ENCODE results near the gene NEK6.
A peak's percentile ranks its signal among the peaks of the same experiment; 100 is the strongest.

NEK6 gene

DNA sequence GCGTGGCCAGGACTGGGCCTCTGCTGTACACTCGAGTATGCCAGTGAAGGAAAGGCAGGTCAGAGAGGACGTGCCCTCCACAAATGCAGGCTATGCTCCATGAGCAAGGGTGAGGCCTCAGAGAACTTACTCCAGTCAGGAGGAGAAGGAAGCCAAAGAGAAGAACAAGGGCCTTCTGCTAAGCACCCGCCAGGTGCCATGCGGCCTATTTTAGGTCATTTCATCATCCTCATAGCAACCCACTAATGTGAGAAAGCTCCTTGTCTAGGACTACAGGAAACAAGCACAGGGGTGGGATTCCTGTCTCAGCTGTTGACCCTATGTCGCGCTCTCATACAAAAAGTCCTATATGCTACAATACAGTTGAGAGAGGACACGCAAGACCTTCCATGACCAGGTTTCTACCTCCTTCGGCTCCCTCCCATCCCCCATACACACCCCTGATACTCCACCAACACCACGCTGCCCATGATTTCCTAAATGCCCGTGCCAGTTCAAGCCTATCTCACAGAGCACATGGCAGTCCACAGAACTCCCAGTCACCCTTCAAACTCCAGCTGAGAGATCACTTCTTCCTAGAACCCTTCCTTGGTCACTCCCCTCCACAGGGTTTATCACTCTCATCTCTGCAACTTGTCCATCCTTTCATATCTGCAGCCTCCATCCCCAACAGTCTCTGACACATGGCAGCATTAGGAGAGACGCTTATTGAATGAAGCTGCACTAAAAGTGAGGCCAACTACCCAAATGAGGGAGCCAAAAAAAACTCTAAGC, 130.7 kb downstream of the NEK6 start:
- Histone ChIP-seq H3K27me3 (no peaks in the 10 kb centered on the region), H3K4me1 (peaks cover 14% of the 10 kb centered on the region), H3K4me3 (ENCODE audit: low read depth, low read length) (no peak overlapping the region), H3K9me3 (no peaks in the 10 kb centered on the region), H3K36me3 (peaks cover 11% of the 10 kb centered on the region)
- TF ChIP-seq, protein P1, sequence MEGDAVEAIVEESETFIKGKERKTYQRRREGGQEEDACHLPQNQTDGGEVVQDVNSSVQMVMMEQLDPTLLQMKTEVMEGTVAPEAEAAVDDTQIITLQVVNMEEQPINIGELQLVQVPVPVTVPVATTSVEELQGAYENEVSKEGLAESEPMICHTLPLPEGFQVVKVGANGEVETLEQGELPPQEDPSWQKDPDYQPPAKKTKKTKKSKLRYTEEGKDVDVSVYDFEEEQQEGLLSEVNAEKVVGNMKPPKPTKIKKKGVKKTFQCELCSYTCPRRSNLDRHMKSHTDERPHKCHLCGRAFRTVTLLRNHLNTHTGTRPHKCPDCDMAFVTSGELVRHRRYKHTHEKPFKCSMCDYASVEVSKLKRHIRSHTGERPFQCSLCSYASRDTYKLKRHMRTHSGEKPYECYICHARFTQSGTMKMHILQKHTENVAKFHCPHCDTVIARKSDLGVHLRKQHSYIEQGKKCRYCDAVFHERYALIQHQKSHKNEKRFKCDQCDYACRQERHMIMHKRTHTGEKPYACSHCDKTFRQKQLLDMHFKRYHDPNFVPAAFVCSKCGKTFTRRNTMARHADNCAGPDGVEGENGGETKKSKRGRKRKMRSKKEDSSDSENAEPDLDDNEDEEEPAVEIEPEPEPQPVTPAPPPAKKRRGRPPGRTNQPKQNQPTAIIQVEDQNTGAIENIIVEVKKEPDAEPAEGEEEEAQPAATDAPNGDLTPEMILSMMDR (IDR thresholded peaks at IDR 0.05; ENCODE audit: low read depth, low read length), result no peak
- no peak for DNase-seq

DNA sequence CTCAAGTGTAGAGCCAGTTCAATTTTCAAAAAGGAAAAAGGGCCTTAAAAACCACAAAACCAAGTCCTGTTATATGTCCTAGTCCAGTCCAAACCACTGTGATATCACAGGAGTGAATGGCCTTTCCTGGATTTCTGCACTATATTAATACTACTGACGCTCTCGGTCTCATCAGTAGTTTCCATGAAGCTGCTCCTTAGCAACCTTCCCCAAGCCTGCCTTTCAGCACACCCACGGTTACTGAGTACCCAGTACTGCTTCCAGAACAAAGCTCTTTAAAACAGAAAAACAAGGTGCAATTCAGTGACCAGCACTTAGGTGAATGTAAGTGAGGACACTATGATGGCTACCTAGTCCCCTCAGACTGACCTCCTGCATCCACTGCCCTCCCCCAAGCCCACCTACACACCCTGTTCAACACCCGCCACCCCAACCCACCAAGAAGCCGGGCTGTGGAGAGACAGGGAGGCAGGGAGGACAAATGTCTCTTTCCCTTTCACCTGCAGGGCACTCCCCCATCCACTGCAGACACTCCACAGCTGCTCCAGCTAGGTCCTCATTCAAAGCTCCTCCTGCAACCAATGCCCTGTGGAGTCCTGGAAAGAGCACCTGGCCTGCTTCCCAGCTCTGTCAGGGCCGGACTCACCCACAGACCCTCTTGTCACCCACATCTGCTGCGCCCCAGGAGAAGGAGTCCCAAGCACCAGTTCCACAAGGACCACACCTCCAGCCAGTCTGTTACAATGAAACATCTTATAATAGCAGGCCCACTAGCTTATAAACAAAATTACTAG, 131.6 kb downstream of the NEK6 start:
- Histone ChIP-seq H3K9me3 (no peaks in the 10 kb centered on the region), H3K4me3 (ENCODE audit: low read depth, low read length) (no peak overlapping the region), H3K27me3 (no peaks in the 10 kb centered on the region), H3K4me1 (peaks cover 14% of the 10 kb centered on the region), H3K36me3 (peaks cover 7% of the 10 kb centered on the region)
- no peak for DNase-seq
- TF ChIP-seq, protein P1 (IDR thresholded peaks at IDR 0.05; ENCODE audit: low read depth, low read length), result no peak

DNA sequence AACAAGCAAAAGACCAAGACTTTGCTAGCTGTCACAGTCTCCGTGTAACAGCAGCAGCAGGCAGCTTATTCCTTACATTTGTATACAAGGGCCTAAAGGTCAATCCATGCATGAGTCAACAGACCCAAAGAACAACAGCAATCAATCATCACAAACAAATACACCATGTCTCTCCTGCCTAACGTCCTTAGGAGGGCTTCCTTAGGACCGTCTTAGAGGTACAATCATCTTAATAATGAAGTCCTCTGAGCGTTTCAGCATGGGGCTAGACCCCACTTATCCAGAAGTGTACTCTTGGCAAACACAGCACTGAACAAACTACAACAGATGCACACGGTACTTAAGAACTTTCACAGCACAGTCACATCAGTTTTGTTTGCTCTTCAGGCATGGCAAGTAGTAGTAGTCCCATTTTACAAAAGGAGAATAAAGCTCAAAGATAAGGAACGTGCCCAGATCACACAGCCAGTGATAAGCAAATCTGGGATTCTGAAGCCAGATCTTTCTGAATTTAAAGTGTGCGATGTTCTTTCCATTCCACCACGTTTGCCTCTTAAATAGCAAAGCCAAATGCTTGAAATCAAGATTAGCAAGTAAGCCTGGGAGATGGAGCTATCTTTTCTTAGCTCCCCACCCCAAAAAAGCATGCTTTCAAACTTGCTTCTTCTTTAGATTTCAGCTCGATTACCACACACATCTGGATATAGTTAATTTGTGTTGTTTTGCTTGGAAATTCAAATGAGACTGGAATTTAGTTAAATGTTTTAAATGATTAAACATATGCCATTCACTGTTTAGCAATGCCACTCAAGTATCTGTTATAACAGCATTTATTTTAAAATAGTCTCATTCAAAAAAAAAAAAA, 133.3 kb downstream of the NEK6 start:
- no peaks in the 10 kb centered on the region for H3K9me3 ChIP-seq
- no peak overlapping the region for H3K4me3 ChIP-seq (ENCODE audit: low read depth, low read length)
- no peaks in the 10 kb centered on the region for H3K27me3 ChIP-seq
- TF ChIP-seq, protein P1 (IDR thresholded peaks at IDR 0.05; ENCODE audit: low read depth, low read length), result no peak
- no peak for DNase-seq
- peaks cover 12% of the 10 kb centered on the region for H3K4me1 ChIP-seq
- H3K36me3 ChIP-seq, result peaks cover 6% of the 10 kb centered on the region

DNA sequence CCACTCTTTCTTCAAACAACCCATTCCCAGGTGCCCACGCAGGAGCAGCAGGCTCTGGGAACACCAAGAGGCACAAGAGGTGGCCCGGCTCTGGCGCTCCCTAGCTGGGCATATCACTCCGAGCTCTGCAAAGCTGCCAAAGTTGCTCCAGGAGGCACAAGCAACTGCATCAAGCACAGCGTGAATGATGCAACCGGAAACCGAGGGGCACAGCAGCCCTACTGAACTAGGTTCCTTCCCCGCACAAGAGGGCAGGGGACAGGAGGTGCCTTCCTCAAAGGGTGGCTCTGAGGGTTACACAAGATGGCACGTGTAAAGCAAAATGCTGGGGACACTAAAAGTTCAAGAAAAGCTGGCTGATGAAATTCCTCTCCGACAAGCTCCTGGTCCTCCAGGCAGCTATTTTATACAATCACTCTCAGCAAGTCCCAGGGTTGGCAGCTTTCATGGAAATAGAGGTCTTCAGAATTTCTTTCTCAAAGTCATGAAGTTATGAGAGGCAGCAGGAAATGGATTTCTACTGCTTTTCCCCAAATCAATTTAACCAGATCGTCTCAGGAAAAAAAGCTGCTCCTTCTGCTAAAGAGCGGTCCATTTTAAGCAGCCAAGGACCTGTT, 134.6 kb downstream of the NEK6 start:
- TF ChIP-seq, protein P1 (IDR thresholded peaks at IDR 0.05; ENCODE audit: low read depth, low read length), result no peak

DNA sequence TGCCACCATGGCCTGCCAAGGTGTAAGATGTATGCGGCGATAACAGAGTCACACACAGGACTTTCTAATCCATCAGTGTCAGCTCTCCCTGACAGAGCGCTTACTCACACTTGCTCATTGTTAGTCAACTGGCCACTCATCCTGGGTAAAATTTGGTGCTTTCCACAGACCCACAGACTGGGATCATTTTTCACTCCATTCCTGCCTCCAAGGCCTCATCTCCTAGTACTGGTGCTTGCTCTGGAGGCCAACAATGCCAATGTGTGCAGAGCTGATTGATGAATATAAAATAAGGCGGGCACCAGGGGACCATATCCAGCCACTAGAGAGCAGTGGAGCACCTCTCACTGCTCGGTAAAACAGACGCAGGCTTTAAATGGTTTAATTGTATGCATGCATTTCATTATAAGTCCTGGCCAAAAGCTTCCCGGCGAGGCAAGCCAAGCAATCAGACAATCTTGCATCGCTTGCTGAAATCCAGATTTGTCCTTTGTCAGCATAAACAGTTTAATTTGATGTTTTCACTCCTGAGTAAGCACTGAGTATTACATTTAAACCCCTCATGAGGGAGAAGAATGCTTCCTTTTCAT, 135.2 kb downstream of the NEK6 start:
- no peaks in the 10 kb centered on the region for H3K9me3 ChIP-seq
- H3K4me3 ChIP-seq (ENCODE audit: low read depth, low read length), result no peak overlapping the region
- TF ChIP-seq, protein P1 (IDR thresholded peaks at IDR 0.05; ENCODE audit: low read depth, low read length), result peak; percentile 74
- H3K36me3 ChIP-seq, result peaks cover 6% of the 10 kb centered on the region
- DNase-seq, result peak; percentile 68
- peaks cover 12% of the 10 kb centered on the region for H3K4me1 ChIP-seq
- no peaks in the 10 kb centered on the region for H3K27me3 ChIP-seq

More for the DNA sequence above, 134.6 kb downstream of the NEK6 start:
- Histone ChIP-seq H3K4me1 (peaks cover 12% of the 10 kb centered on the region), H3K27me3 (no peaks in the 10 kb centered on the region), H3K9me3 (no peaks in the 10 kb centered on the region), H3K4me3 (ENCODE audit: low read depth, low read length) (no peak overlapping the region), H3K36me3 (peaks cover 6% of the 10 kb centered on the region)
- DNase-seq, result no peak

Measured in BE2C (cell line).